ENCODE results near the gene AHRR. TPM values are rescaled to one million over a fixed set of nuclear protein-coding genes. Genes with fewer than 3 reads are reported as not detected.

AHRR gene
- total and polyA plus RNA-seq, 9 of the 15 experiments (the other 6 are each of a cell fraction or from before 2014, with no cell fraction given): 0.06 to 1.6 (median 0.75) TPM; not detected in 1

DNA sequence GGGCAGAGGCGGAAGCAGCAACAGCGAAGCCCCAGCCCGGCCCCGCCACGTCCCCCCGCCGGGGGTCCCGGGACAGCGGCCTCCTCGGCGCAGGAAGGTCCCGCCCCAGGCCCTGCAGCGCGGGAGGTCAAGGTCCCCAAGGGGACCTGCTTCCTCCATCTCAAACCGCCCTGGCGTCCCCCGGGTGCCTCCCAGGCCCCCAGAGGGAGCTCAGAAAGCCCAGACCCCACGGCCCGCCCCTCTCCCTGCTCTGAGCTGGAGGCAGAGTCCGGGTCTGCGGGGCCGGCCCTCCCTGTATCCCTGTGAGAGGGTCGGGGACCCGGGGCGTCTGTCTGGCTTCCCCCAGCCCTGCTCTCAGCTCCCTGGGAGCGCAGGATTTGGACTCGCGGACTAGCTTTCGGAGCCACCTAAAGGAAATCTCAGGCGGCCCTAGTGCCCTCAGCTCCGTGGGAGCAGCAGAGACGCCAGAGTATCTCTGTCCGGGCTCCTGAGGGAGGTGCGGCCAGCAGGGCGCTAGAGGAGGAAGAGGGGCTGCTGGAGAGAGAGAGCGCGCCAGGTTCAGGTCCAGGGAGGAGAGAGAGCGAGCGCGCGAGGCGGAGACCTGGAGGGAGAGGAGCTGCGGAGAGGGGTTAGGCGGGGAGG, 152.2 kb downstream of the AHRR start (continued):
- TF ChIP-seq, protein P1, sequence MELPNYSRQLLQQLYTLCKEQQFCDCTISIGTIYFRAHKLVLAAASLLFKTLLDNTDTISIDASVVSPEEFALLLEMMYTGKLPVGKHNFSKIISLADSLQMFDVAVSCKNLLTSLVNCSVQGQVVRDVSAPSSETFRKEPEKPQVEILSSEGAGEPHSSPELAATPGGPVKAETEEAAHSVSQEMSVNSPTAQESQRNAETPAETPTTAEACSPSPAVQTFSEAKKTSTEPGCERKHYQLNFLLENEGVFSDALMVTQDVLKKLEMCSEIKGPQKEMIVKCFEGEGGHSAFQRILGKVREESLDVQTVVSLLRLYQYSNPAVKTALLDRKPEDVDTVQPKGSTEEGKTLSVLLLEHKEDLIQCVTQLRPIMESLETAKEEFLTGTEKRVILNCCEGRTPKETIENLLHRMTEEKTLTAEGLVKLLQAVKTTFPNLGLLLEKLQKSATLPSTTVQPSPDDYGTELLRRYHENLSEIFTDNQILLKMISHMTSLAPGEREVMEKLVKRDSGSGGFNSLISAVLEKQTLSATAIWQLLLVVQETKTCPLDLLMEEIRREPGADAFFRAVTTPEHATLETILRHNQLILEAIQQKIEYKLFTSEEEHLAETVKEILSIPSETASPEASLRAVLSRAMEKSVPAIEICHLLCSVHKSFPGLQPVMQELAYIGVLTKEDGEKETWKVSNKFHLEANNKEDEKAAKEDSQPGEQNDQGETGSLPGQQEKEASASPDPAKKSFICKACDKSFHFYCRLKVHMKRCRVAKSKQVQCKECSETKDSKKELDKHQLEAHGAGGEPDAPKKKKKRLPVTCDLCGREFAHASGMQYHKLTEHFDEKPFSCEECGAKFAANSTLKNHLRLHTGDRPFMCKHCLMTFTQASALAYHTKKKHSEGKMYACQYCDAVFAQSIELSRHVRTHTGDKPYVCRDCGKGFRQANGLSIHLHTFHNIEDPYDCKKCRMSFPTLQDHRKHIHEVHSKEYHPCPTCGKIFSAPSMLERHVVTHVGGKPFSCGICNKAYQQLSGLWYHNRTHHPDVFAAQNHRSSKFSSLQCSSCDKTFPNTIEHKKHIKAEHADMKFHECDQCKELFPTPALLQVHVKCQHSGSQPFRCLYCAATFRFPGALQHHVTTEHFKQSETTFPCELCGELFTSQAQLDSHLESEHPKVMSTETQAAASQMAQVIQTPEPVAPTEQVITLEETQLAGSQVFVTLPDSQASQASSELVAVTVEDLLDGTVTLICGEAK (IDR thresholded peaks at IDR 0.05): 0 out of 2 replicates have a peak, but pooled peaks have one; percentile 17
- TF ChIP-seq, protein P1 (CRISPR knock-in tag; IDR thresholded peaks at IDR 0.05): no peak
- TF ChIP-seq, protein P2, sequence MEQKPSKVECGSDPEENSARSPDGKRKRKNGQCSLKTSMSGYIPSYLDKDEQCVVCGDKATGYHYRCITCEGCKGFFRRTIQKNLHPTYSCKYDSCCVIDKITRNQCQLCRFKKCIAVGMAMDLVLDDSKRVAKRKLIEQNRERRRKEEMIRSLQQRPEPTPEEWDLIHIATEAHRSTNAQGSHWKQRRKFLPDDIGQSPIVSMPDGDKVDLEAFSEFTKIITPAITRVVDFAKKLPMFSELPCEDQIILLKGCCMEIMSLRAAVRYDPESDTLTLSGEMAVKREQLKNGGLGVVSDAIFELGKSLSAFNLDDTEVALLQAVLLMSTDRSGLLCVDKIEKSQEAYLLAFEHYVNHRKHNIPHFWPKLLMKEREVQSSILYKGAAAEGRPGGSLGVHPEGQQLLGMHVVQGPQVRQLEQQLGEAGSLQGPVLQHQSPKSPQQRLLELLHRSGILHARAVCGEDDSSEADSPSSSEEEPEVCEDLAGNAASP (IDR thresholded peaks at IDR 0.05): no peak
- TF ChIP-seq, protein P3, sequence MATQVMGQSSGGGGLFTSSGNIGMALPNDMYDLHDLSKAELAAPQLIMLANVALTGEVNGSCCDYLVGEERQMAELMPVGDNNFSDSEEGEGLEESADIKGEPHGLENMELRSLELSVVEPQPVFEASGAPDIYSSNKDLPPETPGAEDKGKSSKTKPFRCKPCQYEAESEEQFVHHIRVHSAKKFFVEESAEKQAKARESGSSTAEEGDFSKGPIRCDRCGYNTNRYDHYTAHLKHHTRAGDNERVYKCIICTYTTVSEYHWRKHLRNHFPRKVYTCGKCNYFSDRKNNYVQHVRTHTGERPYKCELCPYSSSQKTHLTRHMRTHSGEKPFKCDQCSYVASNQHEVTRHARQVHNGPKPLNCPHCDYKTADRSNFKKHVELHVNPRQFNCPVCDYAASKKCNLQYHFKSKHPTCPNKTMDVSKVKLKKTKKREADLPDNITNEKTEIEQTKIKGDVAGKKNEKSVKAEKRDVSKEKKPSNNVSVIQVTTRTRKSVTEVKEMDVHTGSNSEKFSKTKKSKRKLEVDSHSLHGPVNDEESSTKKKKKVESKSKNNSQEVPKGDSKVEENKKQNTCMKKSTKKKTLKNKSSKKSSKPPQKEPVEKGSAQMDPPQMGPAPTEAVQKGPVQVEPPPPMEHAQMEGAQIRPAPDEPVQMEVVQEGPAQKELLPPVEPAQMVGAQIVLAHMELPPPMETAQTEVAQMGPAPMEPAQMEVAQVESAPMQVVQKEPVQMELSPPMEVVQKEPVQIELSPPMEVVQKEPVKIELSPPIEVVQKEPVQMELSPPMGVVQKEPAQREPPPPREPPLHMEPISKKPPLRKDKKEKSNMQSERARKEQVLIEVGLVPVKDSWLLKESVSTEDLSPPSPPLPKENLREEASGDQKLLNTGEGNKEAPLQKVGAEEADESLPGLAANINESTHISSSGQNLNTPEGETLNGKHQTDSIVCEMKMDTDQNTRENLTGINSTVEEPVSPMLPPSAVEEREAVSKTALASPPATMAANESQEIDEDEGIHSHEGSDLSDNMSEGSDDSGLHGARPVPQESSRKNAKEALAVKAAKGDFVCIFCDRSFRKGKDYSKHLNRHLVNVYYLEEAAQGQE (IDR thresholded peaks at IDR 0.05; ENCODE audit: borderline replicate concordance): no peak
- TF ChIP-seq, protein P3 (CRISPR knock-in tag; IDR thresholded peaks at IDR 0.05; ENCODE audit: low read depth): no peak
- TF ChIP-seq ZBTB7A (IDR thresholded peaks at IDR 0.05; ENCODE audit: borderline replicate concordance, control insufficient read depth, low read depth, low read length) (peak; percentile 5; the same call in 1 of the 2 replicates), RBBP5 (IDR thresholded peaks at IDR 0.05; ENCODE audit: borderline replicate concordance, insufficient read depth, low read length, poor library complexity, severe bottlenecking) (peak; percentile 2)
